SK-N-SH treated with all-trans-retinoic acid at 6 μM for 48 hours (cell line): ENCODE data around the gene GRAMD4.

Experiments
- BACH2 ChIP-seq: fragments of 250-450 bp; sonication (Bioruptor Pico); IDR thresholded peaks from 2 replicates; pipeline ENCODE4 v1.9.0; 2021; ENCODE audit warnings: mild to moderate bottlenecking, borderline replicate concordance
- CSRNP3 ChIP-seq: fragments of 250-450 bp; sonication (Bioruptor Pico); IDR thresholded peaks from 2 replicates; pipeline ENCODE4 v1.5.1; 2021; ENCODE audit warnings: mild to moderate bottlenecking, moderate library complexity
- ISL1 ChIP-seq: fragments of 250-450 bp; sonication (Bioruptor Pico); IDR thresholded peaks from 2 replicates; pipeline ENCODE4 v2.1.2; 2022; ENCODE audit warnings: mild to moderate bottlenecking, moderate library complexity
- OSR1 ChIP-seq: fragments of 250-450 bp; sonication (Bioruptor Pico); IDR thresholded peaks from 2 replicates; pipeline ENCODE4 v1.8.0; 2022; ENCODE audit warnings: moderate library complexity, mild to moderate bottlenecking, inconsistent platforms
- PATZ1 ChIP-seq: fragments of 250-450 bp; sonication (Bioruptor Pico); IDR thresholded peaks from 2 replicates; pipeline ENCODE4 v1.8.0; 2020; ENCODE audit warnings: mild to moderate bottlenecking, moderate library complexity, borderline replicate concordance
- POU6F1 ChIP-seq: fragments of 250-450 bp; sonication (Bioruptor Pico); IDR thresholded peaks from 2 replicates; pipeline ENCODE4 v1.8.0; 2021; ENCODE audit warnings: low read depth, mild to moderate bottlenecking, moderate library complexity, borderline replicate concordance
- PPARA ChIP-seq: fragments of 250-450 bp; sonication (Bioruptor Pico); IDR thresholded peaks from 2 replicates; pipeline ENCODE4 v1.5.0; 2020; ENCODE audit warnings: mild to moderate bottlenecking, borderline replicate concordance
- RARB ChIP-seq: fragments of 250-450 bp; sonication (Bioruptor Pico); IDR thresholded peaks from 2 replicates; pipeline ENCODE4 v1.8.0; 2021; ENCODE audit warnings: mild to moderate bottlenecking, moderate library complexity
- TCF4 ChIP-seq: fragments of 250-450 bp; sonication (Bioruptor Pico); IDR thresholded peaks from 2 replicates; pipeline ENCODE4 v1.8.0; 2021; ENCODE audit warnings: mild to moderate bottlenecking, moderate library complexity, borderline replicate concordance
- TOX ChIP-seq: fragments of 250-450 bp; sonication (Bioruptor Pico); IDR thresholded peaks from 2 replicates; pipeline ENCODE4 v1.8.0; 2021; ENCODE audit warnings: mild to moderate bottlenecking, moderate library complexity, borderline replicate concordance
- TSHZ2 ChIP-seq: fragments of 250-450 bp; sonication (Bioruptor Pico); IDR thresholded peaks from 2 replicates; pipeline ENCODE4 v1.5.0; 2020; ENCODE audit warnings: mild to moderate bottlenecking, moderate library complexity
- ZC3H10 ChIP-seq: fragments of 250-450 bp; sonication (Bioruptor Pico); IDR thresholded peaks from 2 replicates; pipeline ENCODE4 v1.5.1; 2021; ENCODE audit warnings: mild to moderate bottlenecking, moderate library complexity
- ZFP30 ChIP-seq: fragments of 450-650 bp; formaldehyde crosslinking; IDR thresholded peaks from 2 replicates; pipeline ENCODE4 v1.5.0; 2022; ENCODE audit warnings: mild to moderate bottlenecking, moderate library complexity

- TF ChIP-seq POU6F1: no peak
- no peak for TF ChIP-seq RARB
- TF ChIP-seq ZFP30 (CRISPR knock-in tag): no peak
- TF ChIP-seq TOX: no peak
- TF ChIP-seq PATZ1 (CRISPR knock-in tag): no peak
- no peak for TF ChIP-seq OSR1 (CRISPR knock-in tag)
- no peak for TF ChIP-seq CSRNP3 (CRISPR knock-in tag)
- TF ChIP-seq ISL1: no peak
- TF ChIP-seq ZC3H10 (CRISPR knock-in tag): no peak
- TF ChIP-seq TCF4: no peak
- TF ChIP-seq BACH2 (CRISPR knock-in tag): no peak
- TF ChIP-seq TSHZ2: no peak
- TF ChIP-seq PPARA: no peak
These were observed 30.9 kb upstream of the GRAMD4 start for GRCh38 chr22:46589141-46589748.
